SK-N-SH (cell line): ENCODE results near the gene PHACTR3. TPM values are rescaled to one million over a fixed set of nuclear protein-coding genes. Genes with fewer than 3 reads are reported as not detected.
"Not testable (repeated sequence)": the region's sequence is repeated elsewhere in the genome, so short reads cannot be mapped to it uniquely, and the experiment has no call there.

Experiments
- CTCF ChIA-PET: fragments of 300-600, 350-600 bp; formaldehyde crosslinking; extraction: SDS; loops from one replicate; lab custom pipeline; 2021; lab: Yijun Ruan, JAX
- POLR2A ChIA-PET: fragments of 350-600 bp; sonication (Branson Sonifier 250); formaldehyde crosslinking; extraction: SDS; loops from one replicate; lab custom pipeline; 2020; ENCODE audit warnings: antibody characterized with exemption, inconsistent platforms; lab: Yijun Ruan, JAX
- DNase-seq: peaks from one replicate; pipeline ENCODE4 v3.0.0; 2012
- H2AFZ ChIP-seq: fragments of 200-600 bp; sonication (generic); 2 replicates; pipeline ENCODE4 v1.8.1; 2016; ENCODE audit warnings: antibody characterized with exemption, mild to moderate bottlenecking, low read depth
- H3F3A ChIP-seq: fragments of 200-600 bp; sonication (generic); replicated peaks from 2 replicates; pipeline ENCODE3; 2016; ENCODE audit warnings: antibody characterized with exemption, mild to moderate bottlenecking; ENCODE audit not compliant: insufficient read depth
- H3K27ac ChIP-seq, 2 experiments: fragments of 200-500 bp in 1 of 2; fragments of 200-600 bp in 1 of 2; sonication (Bioruptor generic) in 1 of 2; sonication (generic), shearing (Covaris generic) in 1 of 2; 2 replicates each; pipeline versions ENCODE4 v1.5.1 to v1.6.1; 2014 to 2016; ENCODE audit warnings: low read depth in 2 of 2, inconsistent platforms in 1 of 2, low read length in 1 of 2, mild to moderate bottlenecking in 1 of 2, mixed read lengths in 1 of 2
- H3K27me3 ChIP-seq: fragments of 200-600 bp; sonication (generic), shearing (Covaris generic); 2 replicates; pipeline ENCODE4 v1.6.1; 2016; ENCODE audit warnings: mixed run types; ENCODE audit not compliant: insufficient read depth
- H3K36me3 ChIP-seq, 2 experiments: fragments of 200-500 bp in 1 of 2; fragments of 200-600 bp in 1 of 2; sonication (Bioruptor generic) in 1 of 2; sonication (generic) in 1 of 2; replicated peaks in 1 of 2; 2 replicates each; pipeline versions ENCODE3 to v1.5.1; 2014 to 2016; ENCODE audit warnings: low read length in 1 of 2, mild to moderate bottlenecking in 1 of 2; ENCODE audit not compliant: insufficient read depth in 2 of 2, control insufficient read depth in 1 of 2
- H3K4me1 ChIP-seq, 2 experiments: fragments of 200-500 bp in 1 of 2; fragments of 200-600 bp in 1 of 2; sonication (Bioruptor generic) in 1 of 2; sonication (generic), shearing (Covaris generic) in 1 of 2; 2 replicates each; pipeline versions ENCODE4 v1.5.1 to v1.6.1; 2014 to 2016; ENCODE audit warnings: low read depth in 1 of 2, low read length in 1 of 2, mixed run types in 1 of 2; ENCODE audit not compliant: insufficient read depth in 2 of 2, control insufficient read depth in 1 of 2
- H3K4me2 ChIP-seq: fragments of 200-600 bp; sonication (generic), shearing (Covaris generic); 2 replicates; pipeline ENCODE4 v1.6.1; 2017; ENCODE audit warnings: mixed run types
- H3K4me3 ChIP-seq, 2 experiments: fragments of 200-500 bp in 1 of 2; fragments of 200-600 bp in 1 of 2; sonication (Bioruptor generic) in 1 of 2; sonication (generic), shearing (Covaris generic) in 1 of 2; 2 replicates each; pipeline versions ENCODE4 v1.5.1 to v1.8.1; 2014 to 2016; ENCODE audit warnings: low read depth in 2 of 2, inconsistent platforms in 1 of 2, low read length in 1 of 2, mild to moderate bottlenecking in 1 of 2, mixed read lengths in 1 of 2, moderate library complexity in 1 of 2
- H3K79me2 ChIP-seq: fragments of 200-600 bp; sonication (generic); 2 replicates; pipeline ENCODE4 v1.8.1; 2017; ENCODE audit warnings: mild to moderate bottlenecking; ENCODE audit not compliant: insufficient read depth
- H3K9ac ChIP-seq: fragments of 200-600 bp; sonication (generic); 2 replicates; pipeline ENCODE4 v1.6.1; 2017; ENCODE audit warnings: mixed run types
- H3K9me2 ChIP-seq: fragments of 200-600 bp; sonication (generic); 2 replicates; pipeline ENCODE4 v1.6.1; 2017; ENCODE audit warnings: mixed run types
- H3K9me3 ChIP-seq: fragments of 200-600 bp; sonication (generic); 2 replicates; pipeline ENCODE4 v1.6.1; 2017; ENCODE audit warnings: mixed run types, mild to moderate bottlenecking, moderate library complexity
- H4K20me1 ChIP-seq: fragments of 200-600 bp; sonication (generic); 2 replicates; pipeline ENCODE4 v1.6.1; 2017; ENCODE audit warnings: mild to moderate bottlenecking, mixed run types; ENCODE audit not compliant: insufficient read depth
- RAD21 ChIP-seq: IDR thresholded peaks from 2 replicates; pipeline ENCODE4 v1.6.1; 2012; ENCODE audit warnings: mild to moderate bottlenecking, low read length
- SMC3 ChIP-seq: IDR thresholded peaks from 2 replicates; pipeline ENCODE4 v1.6.1; 2012; ENCODE audit warnings: low read depth, low read length, improper control_type of control experiment
- WGBS: methylation state at CpG from one replicate; pipeline ENCODE4 v1.1.6; 2017; ENCODE audit warnings: low lambda C conversion rate; 5-methylcytosine and 5-hydroxymethylcytosine counted together
- polyA plus RNA-seq, 3 experiments: library from polyadenylated mRNA; depleted of rRNA; stranded (reverse); fragments of >200 nt; gene quantifications; 2 replicates each; pipeline ENCODE4 v1.2.3, GENCODE V29; 2012
- TF ChIP-seq, protein P1 (sequence below): IDR thresholded peaks from 2 replicates; pipeline ENCODE4 v1.4.0; 2012; ENCODE audit warnings: low read depth
- TF ChIP-seq, protein P2 (sequence below): fragments of 200-600 bp; sonication (generic); IDR thresholded peaks from 2 replicates; pipeline ENCODE4 v1.6.1; 2017; ENCODE audit warnings: antibody characterized with exemption, mild to moderate bottlenecking, moderate library complexity

PHACTR3 gene
- polyA plus RNA-seq, 1 of the 3 experiments (the other 2 are of a cell fraction): 0.10 TPM

DNA sequence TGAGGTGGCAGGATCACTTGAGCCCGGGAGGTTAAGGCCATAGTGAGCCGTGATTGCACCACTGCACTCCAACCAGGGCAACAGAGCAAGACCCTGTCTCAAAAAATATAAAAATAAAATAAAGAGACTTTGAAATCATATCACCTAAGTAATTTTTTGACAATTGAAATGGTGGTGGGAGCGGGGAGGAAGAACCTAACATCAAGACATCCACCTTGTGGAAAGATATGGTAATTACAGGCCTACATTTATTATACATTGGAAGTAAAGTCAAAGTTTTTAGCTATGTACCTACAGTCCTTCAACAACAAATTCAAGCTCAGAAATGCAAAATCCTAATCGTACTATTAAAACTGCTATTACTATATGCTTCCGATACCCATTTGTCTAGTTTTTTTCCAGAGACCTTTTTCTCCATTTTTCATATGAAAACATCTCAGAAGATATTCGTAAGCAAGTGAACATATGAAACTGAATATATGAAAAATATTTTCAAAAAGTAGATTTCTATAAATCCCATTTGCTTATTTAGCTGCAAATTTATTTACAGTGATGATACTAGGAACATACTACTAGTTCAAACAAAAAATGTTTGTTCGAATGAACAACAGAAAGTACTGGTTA is 245.8 kb downstream of the PHACTR3 start:
- no peaks in the 10 kb centered on the region for H3F3A ChIP-seq
- WGBS: 63% methylated on average over 7 of the region's 7 CpGs
- no peaks in the 10 kb centered on the region for H3K4me1 ChIP-seq
- CTCF ChIA-PET: interaction anchor here (0.6 to 10.8 kb wide), 41 partner anchors 8 to 280 kb away, joined by 3 to 170 read pairs (median 5); no protein-coding TSS in a partner anchor
- TF ChIP-seq RAD21 (peak; percentile 78), SMC3 (peak; percentile 55; the same call in 1 of the 2 replicates)
- TF ChIP-seq, protein P1, sequence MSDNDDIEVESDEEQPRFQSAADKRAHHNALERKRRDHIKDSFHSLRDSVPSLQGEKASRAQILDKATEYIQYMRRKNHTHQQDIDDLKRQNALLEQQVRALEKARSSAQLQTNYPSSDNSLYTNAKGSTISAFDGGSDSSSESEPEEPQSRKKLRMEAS: no peak
- TF ChIP-seq, protein P2, sequence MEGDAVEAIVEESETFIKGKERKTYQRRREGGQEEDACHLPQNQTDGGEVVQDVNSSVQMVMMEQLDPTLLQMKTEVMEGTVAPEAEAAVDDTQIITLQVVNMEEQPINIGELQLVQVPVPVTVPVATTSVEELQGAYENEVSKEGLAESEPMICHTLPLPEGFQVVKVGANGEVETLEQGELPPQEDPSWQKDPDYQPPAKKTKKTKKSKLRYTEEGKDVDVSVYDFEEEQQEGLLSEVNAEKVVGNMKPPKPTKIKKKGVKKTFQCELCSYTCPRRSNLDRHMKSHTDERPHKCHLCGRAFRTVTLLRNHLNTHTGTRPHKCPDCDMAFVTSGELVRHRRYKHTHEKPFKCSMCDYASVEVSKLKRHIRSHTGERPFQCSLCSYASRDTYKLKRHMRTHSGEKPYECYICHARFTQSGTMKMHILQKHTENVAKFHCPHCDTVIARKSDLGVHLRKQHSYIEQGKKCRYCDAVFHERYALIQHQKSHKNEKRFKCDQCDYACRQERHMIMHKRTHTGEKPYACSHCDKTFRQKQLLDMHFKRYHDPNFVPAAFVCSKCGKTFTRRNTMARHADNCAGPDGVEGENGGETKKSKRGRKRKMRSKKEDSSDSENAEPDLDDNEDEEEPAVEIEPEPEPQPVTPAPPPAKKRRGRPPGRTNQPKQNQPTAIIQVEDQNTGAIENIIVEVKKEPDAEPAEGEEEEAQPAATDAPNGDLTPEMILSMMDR: peak; percentile 69
- H3K36me3 ChIP-seq: peaks cover 0 to 2% of the 10 kb centered on the region in 2 experiments
- no peaks in the 10 kb centered on the region for H3K9me2 ChIP-seq
- no peak for DNase-seq
- H3K4me3 ChIP-seq: no peak overlapping the region
- no peaks in the 10 kb centered on the region for H3K9me3 ChIP-seq
- no peak overlapping the region for H2AFZ ChIP-seq
- POLR2A ChIA-PET: no interaction called here
- H3K4me2 ChIP-seq: no peak overlapping the region
- no peaks in the 10 kb centered on the region for H4K20me1 ChIP-seq
- no peaks in the 10 kb centered on the region for H3K27me3 ChIP-seq
- no peak overlapping the region for H3K9ac ChIP-seq
- H3K79me2 ChIP-seq: no peaks in the 10 kb centered on the region
- H3K27ac ChIP-seq: no peak overlapping the region

DNA sequence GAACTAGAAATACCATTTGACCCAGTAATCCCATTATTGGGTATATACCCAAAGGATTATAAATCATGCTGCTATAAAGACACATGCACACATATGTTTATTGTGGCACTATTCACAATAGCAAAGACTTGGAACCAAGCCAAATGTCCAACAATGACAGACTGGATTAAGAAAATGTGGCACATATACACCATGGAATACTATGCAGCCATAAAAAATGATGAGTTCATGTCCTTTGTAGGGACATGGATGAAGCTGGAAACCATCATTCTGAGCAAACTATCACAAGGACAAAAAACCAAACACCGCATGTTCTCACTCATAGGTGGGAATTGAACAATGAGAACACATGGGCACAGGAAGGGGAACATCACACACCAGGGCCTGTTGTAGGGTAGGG is 252.2 kb downstream of the PHACTR3 start:
- H3K9me2 ChIP-seq, H3K27me3 ChIP-seq, DNase-seq, H3K36me3 ChIP-seq, POLR2A ChIA-PET, H4K20me1 ChIP-seq, H3K4me1 ChIP-seq, H3K9ac ChIP-seq, H3K79me2 ChIP-seq, H3K9me3 ChIP-seq, H3K4me2 ChIP-seq, H2AFZ ChIP-seq, H3K4me3 ChIP-seq, H3F3A ChIP-seq, H3K27ac ChIP-seq: not testable (repeated sequence)
- CTCF ChIA-PET: interaction anchor here (0.9 kb wide), 1 partner anchor 18 kb away, joined by 3 read pairs; no protein-coding TSS in a partner anchor
- WGBS: 80% methylated on average over 1 of the region's 1 CpG

DNA sequence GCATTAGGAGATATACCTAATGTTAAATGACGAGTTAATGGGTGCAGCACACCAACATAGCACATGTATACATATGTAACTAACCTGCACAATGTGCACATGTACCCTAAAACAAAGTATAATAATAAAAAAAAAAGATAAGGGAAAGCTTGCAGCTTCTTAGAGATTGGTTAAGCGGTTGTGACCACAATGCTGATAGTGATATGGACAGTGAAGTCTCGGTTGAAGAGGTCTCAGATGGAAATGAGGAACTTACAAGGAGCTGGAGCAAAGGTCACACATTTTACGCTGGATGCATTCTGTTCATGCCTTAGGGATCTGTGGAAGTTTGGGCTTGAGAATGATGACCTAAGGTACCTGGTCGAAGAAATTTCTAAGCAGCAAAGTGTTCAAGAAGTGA is 252.6 kb downstream of the PHACTR3 start:
- H2AFZ ChIP-seq, POLR2A ChIA-PET, H3K4me1 ChIP-seq, DNase-seq, H3K4me2 ChIP-seq, H3K4me3 ChIP-seq, H3K27ac ChIP-seq, H4K20me1 ChIP-seq, H3F3A ChIP-seq, H3K79me2 ChIP-seq, H3K9ac ChIP-seq, H3K9me3 ChIP-seq, H3K9me2 ChIP-seq, H3K36me3 ChIP-seq, H3K27me3 ChIP-seq: not testable (repeated sequence)
- CTCF ChIA-PET: interaction anchor here (0.9 kb wide), 1 partner anchor 18 kb away, joined by 3 read pairs; no protein-coding TSS in a partner anchor
- 53% methylated on average over 5 of the region's 5 CpGs for WGBS
